Gastrocnemius medialis (tissue), 4 donors: ENCODE measurements around the gene SGTA. TPM values are rescaled to one million over a fixed set of nuclear protein-coding genes. Genes with fewer than 3 reads are reported as not detected.

Experiments
- ATAC-seq, 2 donors: fragments of 150-250 bp; one replicate each; pipeline ENCODE4 v1.9.1; 2016
- DNase-seq, 2 donors: peaks; one replicate each; pipeline ENCODE4 v3.0.0-alpha.2; 2019
- H3K27ac ChIP-seq, 4 donors: fragments of 200-600 bp; sonication (generic); 1 replicate in 1 of 4; 2 replicates in 3 of 4; pipeline ENCODE4 v1.5.1; 2016 to 2018; ENCODE audit warnings: mild to moderate bottlenecking in 2 of 4, moderate library complexity in 1 of 4
- H3K27me3 ChIP-seq, 3 donors: fragments of 200-600 bp; sonication (generic) in 2 of 3; 1 replicate in 1 of 3; 2 replicates in 2 of 3; pipeline versions ENCODE4 v1.5.1 to v1.6.0; 2016 to 2019; ENCODE audit warnings: mild to moderate bottlenecking in 1 of 3, moderate library complexity in 1 of 3
- H3K36me3 ChIP-seq, 2 donors: fragments of 200-600 bp; sonication (generic) in 1 of 2; one replicate each; pipeline ENCODE4 v1.5.1; 2017 to 2018
- H3K4me1 ChIP-seq, 2 donors: fragments of 200-600 bp; sonication (generic) in 1 of 2; one replicate each; pipeline ENCODE4 v1.5.1; 2016 to 2017; ENCODE audit warnings: mild to moderate bottlenecking in 2 of 2
- H3K4me3 ChIP-seq, 4 donors: fragments of 200-600 bp; sonication (generic) in 3 of 4; 1 replicate in 1 of 4; 2 replicates in 3 of 4; pipeline ENCODE4 v1.5.1; 2016 to 2019; ENCODE audit warnings: mild to moderate bottlenecking in 2 of 4
- H3K9me3 ChIP-seq, 3 donors: fragments of 200-600 bp; sonication (generic) in 2 of 3; 1 replicate in 1 of 3; 2 replicates in 2 of 3; pipeline ENCODE4 v1.5.1; 2016 to 2019
- CTCF ChIP-seq, 5 experiments: fragments of 450-650 bp in 3 of 5; fragments of 200-600 bp in 2 of 5; sonication (generic) in 2 of 5; IDR thresholded peaks in 4 of 5; conservative IDR thresholded peaks in 1 of 5; 1 replicate in 4 of 5; 2 replicates in 1 of 5; pipeline ENCODE4 v1.5.1; 2016 to 2019; ENCODE audit warnings: antibody characterized with exemption in 5 of 5, mild to moderate bottlenecking in 3 of 5, moderate library complexity in 3 of 5
- POLR2A ChIP-seq, 2 donors: fragments of 450-650 bp; IDR thresholded peaks; one replicate each; pipeline ENCODE4 v1.6.1; 2017; ENCODE audit warnings: antibody characterized with exemption in 2 of 2, mild to moderate bottlenecking in 2 of 2, moderate library complexity in 2 of 2
- in situ Hi-C, 4 donors: fragments of 200-750 bp; cut with MboI; loops; one replicate each; pipeline versions ENCODE4 v1.15.0 to v1.8.0; 2017; ENCODE audit warnings: low sequenced_read_pairs in 4 of 4
- intact Hi-C: fragments of 100-400 bp; cut with DNase I; formaldehyde crosslinking; loops from one replicate; pipeline ENCODE4 v1.15.1; 2023; ENCODE audit warnings: low total_unique reads
- total RNA-seq, 4 donors: library from RNA; depleted of rRNA; stranded (reverse); fragments of >200 nt; gene quantifications; one replicate each; pipeline versions ENCODE4 v1.1.0 to v1.2.3, GENCODE V29; 2016

SGTA gene
- total RNA-seq, 4 donors from 2014 or later, result 70.0 to 114 (median 91.2) TPM

GRCh38 chr19:2774083-2774679 is 8.9 kb downstream of the SGTA start:
- Histone ChIP-seq H3K27me3 (no peaks in the 10 kb centered on the region), H3K4me3 (no peak overlapping the region), H3K9me3 (no peaks in the 10 kb centered on the region), H3K27ac (peak overlapping the region; percentile 73 to 90 (median 80)), H3K4me1 (peaks cover 49 to 76% of the 10 kb centered on the region in 2 donors), H3K36me3 (no peaks in the 10 kb centered on the region)
- in situ Hi-C loops (no loop called here), intact Hi-C loops (no loop called here)
- TF ChIP-seq POLR2A (IDR thresholded peaks at IDR 0.05) (no peak), CTCF (IDR thresholded peaks at IDR 0.05 in 4 of 5, conservative IDR thresholded peaks at IDR 0.05 in 1 of 5) (no peak)
- ATAC-seq (no peak), DNase-seq (peak in 1 of 2 donors; percentile 32)

- Histone ChIP-seq H3K9me3 (no peaks in the 10 kb centered on the region), H3K27me3 (no peaks in the 10 kb centered on the region), H3K36me3 (peaks cover 0 to 8% of the 10 kb centered on the region in 2 donors), H3K4me3 (no peak overlapping the region), H3K4me1 (peaks cover 40 to 60% of the 10 kb centered on the region in 2 donors), H3K27ac (peak overlapping the region; percentile 53 to 81 (median 70))
- DNase-seq (peak in 1 of 2 donors; percentile 74), ATAC-seq (peak; percentile 22 to 61)
- in situ Hi-C loops (no loop called here), intact Hi-C loops (no loop called here)
- TF ChIP-seq CTCF (IDR thresholded peaks at IDR 0.05 in 4 of 5, conservative IDR thresholded peaks at IDR 0.05 in 1 of 5) (no peak), POLR2A (IDR thresholded peaks at IDR 0.05) (no peak)
Observed at GRCh38 chr19:2771786-2772674, 11.0 kb downstream of the SGTA start.

- Histone ChIP-seq H3K27ac (peak overlapping the region; percentile 53 to 81 (median 70)), H3K36me3 (peaks cover 0 to 25% of the 10 kb centered on the region in 2 donors), H3K4me3 (peak overlapping the region in 1 of 4 donors; percentile 1), H3K27me3 (no peaks in the 10 kb centered on the region), H3K9me3 (no peaks in the 10 kb centered on the region), H3K4me1 (peaks cover 34 to 50% of the 10 kb centered on the region in 2 donors)
- ATAC-seq (peak; percentile 52 to 72), DNase-seq (peak in 1 of 2 donors; percentile 68)
- TF ChIP-seq POLR2A (IDR thresholded peaks at IDR 0.05) (no peak), CTCF (IDR thresholded peaks at IDR 0.05 in 4 of 5, conservative IDR thresholded peaks at IDR 0.05 in 1 of 5) (no peak)
- in situ Hi-C loops (no loop called here), intact Hi-C loops (no loop called here)
Observed at GRCh38 chr19:2770055-2771013, 12.7 kb downstream of the SGTA start.

- intact Hi-C loops, result no loop called here
- no peak overlapping the region for H3K27ac ChIP-seq
Observed at GRCh38 chr19:2769218-2769617, 13.9 kb downstream of the SGTA start.

More at GRCh38 chr19:2769218-2769617, 13.9 kb downstream of the SGTA start:
- Histone ChIP-seq H3K9me3 (no peaks in the 10 kb centered on the region), H3K4me3 (no peak overlapping the region), H3K27me3 (no peaks in the 10 kb centered on the region), H3K36me3 (peaks cover 0 to 36% of the 10 kb centered on the region in 2 donors), H3K4me1 (peaks cover 24 to 39% of the 10 kb centered on the region in 2 donors)
- in situ Hi-C loops, result no loop called here
- DNase-seq (no peak), ATAC-seq (no peak)
- TF ChIP-seq POLR2A (IDR thresholded peaks at IDR 0.05) (no peak), CTCF (IDR thresholded peaks at IDR 0.05 in 4 of 5, conservative IDR thresholded peaks at IDR 0.05 in 1 of 5) (no peak)
